ENCODE measurements around the gene C8A.

DNA sequence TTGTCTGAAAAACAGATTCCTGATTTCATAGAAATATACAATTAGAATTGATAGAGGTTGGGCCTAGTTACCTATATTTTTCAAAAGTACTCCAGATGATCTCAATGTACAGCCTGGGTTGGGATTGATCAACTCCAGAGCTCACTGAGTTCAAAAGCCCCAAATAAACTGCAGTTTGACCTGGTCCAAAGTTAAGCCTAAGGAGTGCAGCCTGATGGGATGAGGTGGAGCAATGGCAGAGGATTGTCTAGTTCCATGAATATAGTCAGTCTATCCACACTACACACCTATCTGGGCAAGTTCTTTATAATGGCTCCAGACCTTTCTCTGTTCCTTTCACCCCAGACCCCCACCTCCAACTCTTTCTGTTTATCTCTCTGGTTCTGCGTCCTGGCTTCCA is 49.2 kb downstream of the C8A start:
- TF ChIP-seq, protein P1, sequence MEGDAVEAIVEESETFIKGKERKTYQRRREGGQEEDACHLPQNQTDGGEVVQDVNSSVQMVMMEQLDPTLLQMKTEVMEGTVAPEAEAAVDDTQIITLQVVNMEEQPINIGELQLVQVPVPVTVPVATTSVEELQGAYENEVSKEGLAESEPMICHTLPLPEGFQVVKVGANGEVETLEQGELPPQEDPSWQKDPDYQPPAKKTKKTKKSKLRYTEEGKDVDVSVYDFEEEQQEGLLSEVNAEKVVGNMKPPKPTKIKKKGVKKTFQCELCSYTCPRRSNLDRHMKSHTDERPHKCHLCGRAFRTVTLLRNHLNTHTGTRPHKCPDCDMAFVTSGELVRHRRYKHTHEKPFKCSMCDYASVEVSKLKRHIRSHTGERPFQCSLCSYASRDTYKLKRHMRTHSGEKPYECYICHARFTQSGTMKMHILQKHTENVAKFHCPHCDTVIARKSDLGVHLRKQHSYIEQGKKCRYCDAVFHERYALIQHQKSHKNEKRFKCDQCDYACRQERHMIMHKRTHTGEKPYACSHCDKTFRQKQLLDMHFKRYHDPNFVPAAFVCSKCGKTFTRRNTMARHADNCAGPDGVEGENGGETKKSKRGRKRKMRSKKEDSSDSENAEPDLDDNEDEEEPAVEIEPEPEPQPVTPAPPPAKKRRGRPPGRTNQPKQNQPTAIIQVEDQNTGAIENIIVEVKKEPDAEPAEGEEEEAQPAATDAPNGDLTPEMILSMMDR (conservative IDR thresholded peaks at IDR 0.05), result no peak
- TF ChIP-seq EZH2 (IDR thresholded peaks at IDR 0.05; ENCODE audit: low read depth), result no peak
